T-helper 17 cell (primary cell): Measurements from ENCODE around the gene C19orf33. TPM values are rescaled to one million over a fixed set of nuclear protein-coding genes. Genes with fewer than 3 reads are reported as not detected.

ENCODE experiments used
- ATAC-seq: fragments of 150-1000 bp; cut with Tn5 transposase; 2 replicates; pipeline ENCODE4 v1.10.0; 2021; ENCODE audit warnings: mild to moderate bottlenecking, moderate library complexity
- DNase-seq, 3 donors: peaks; one replicate each; pipeline versions ENCODE4 v3.0.0 to v3.0.0-alpha.2; 2020 to 2021
- H3K9me3 ChIP-seq: one replicate; pipeline ENCODE4 v1.7.0; 2013; ENCODE audit warnings: low read length, mild to moderate bottlenecking; ENCODE audit not compliant: control insufficient read depth, poor library complexity, severe bottlenecking
- H3K27ac Mint-ChIP-seq: one replicate; pipeline ENCODE4 v1.8.0; 2022; ENCODE audit warnings: mild to moderate bottlenecking, moderate library complexity, mixed read lengths
- H3K27me3 Mint-ChIP-seq: one replicate; pipeline ENCODE4 v1.8.0; 2022; ENCODE audit warnings: mixed read lengths
- H3K36me3 Mint-ChIP-seq: one replicate; pipeline ENCODE4 v1.8.0; 2022; ENCODE audit warnings: low read depth, mixed read lengths
- H3K4me1 Mint-ChIP-seq: one replicate; pipeline ENCODE4 v1.8.0; 2022; ENCODE audit warnings: mild to moderate bottlenecking, mixed read lengths
- H3K4me3 Mint-ChIP-seq: one replicate; pipeline ENCODE4 v1.8.0; 2022; ENCODE audit warnings: mild to moderate bottlenecking, moderate library complexity, mixed read lengths
- total RNA-seq, 4 donors: library from RNA in 2 of 4; stranded (reverse) in 2 of 4; gene quantifications; one replicate each; pipeline ENCODE4 v1.2.3 and lab custom pipeline; 2022 to 2026

Gene C19orf33
- total RNA-seq, 2 donors from 2014 or later = 0.94 to 11.8 TPM

DNA sequence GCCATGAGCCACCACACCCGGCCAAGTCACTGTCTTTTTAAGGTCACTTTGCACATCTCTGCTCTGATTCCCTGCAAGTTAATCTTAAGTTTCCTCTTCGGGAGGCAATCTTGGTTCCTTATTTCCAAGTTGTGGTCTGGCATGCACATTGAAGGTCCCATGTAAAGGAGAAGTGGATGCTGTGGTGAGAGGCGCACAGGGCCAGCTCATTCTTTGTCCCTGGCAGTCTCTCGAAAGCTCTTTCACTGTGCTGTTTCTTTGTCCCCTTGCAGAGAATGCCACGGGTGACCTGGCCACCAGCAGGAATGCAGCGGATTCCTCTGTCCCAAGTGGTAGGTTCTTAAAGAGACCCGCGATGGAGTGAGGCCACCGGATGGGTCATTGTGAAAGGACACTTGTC lies 16.4 kb upstream of the C19orf33 start:
- Mint-ChIP-seq H3K4me1 (no peaks in the 10 kb centered on the region), H3K27me3 (no peaks in the 10 kb centered on the region), H3K27ac (no peak overlapping the region), H3K36me3 (peaks cover 4% of the 10 kb centered on the region), H3K4me3 (no peak overlapping the region)
- H3K9me3 ChIP-seq = no peaks in the 10 kb centered on the region
- DNase-seq (no peak), ATAC-seq (no peak)

DNA sequence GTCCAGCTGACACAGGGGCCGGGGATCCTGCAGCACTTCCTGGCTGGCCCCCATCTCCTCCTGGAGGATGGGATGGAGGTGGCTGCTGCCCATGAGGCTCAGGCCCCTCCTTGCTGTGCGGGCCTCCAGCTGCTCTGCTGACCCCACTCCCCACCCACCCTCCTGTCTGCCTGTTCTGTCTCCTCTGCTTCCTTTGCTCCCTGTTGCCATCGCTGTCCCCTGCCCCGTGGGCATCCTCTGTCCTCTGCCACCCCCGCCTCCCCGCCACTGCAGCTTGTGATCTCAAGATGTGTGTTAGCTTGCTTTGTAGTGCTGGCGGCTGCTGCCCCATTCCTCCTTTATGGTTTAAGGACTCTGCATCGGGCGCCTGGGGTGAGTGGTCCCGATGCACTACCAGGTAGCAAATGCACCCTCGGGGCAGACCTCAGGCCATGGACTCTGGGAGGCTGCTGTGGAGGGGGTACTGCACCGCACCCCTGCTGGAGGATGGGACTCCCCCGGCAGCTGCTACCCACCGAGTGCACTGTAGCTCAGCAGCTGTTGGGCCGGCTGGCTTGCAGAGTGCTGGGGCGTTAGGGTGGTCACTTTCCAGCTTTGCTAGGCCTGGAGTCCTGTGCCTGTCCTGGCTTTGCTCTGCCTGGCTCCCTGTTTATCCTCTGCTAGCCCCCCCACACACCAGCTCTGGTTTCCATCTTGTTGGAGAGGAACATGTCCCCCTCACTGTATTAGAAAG lies 15.8 kb upstream of the C19orf33 start:
- H3K36me3 Mint-ChIP-seq = peaks cover 4% of the 10 kb centered on the region
- ATAC-seq (no peak), DNase-seq (no peak)
- no peaks in the 10 kb centered on the region for H3K4me1 Mint-ChIP-seq
- no peak overlapping the region for H3K27ac Mint-ChIP-seq
- H3K4me3 Mint-ChIP-seq = no peak overlapping the region
- no peaks in the 10 kb centered on the region for H3K9me3 ChIP-seq
- no peaks in the 10 kb centered on the region for H3K27me3 Mint-ChIP-seq

DNA sequence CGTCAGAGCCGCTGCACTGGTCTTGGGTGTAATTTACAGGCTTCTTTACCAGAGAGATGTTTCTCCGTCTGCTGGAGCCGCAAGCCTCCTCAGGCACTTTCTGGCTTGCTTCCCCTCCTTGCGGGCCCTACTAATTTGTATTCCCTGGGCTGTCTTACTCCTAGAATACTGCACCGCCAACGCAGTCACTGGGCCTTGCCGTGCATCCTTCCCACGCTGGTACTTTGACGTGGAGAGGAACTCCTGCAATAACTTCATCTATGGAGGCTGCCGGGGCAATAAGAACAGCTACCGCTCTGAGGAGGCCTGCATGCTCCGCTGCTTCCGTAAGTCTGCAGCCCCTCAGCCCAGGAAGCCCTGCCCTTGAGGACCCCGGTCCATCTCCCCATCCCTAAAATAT lies 14.1 kb upstream of the C19orf33 start:
- H3K4me3 Mint-ChIP-seq = no peak overlapping the region
- no peak overlapping the region for H3K27ac Mint-ChIP-seq
- DNase-seq (no peak), ATAC-seq (no peak)
- peaks cover 4% of the 10 kb centered on the region for H3K36me3 Mint-ChIP-seq
- H3K9me3 ChIP-seq = no peaks in the 10 kb centered on the region
- no peaks in the 10 kb centered on the region for H3K27me3 Mint-ChIP-seq
- H3K4me1 Mint-ChIP-seq = no peaks in the 10 kb centered on the region

DNA sequence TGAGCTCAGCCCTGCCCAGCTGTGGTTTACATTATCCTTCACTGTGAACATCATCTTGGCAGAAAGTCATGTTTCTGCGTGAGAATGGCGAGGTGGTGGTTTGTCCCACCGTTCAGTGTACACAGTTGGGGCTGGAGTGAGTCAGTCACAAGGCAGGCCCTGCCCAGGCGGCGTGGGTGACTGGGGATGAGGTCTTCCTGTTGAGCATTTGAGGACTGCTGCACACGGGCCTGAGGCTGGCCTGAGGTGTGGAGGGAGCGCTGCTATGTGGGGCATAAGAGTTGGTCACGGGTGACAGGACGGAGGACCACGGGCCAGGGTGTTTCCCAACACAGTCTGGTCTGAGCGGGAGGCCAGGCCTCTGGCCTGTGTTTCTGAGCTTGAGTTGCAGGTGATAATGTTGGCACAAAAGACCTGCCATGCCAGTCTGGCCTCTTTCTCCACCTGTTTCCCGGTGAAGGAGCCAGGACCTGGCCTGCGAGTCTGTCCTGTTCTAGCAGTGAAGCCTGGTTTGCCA lies 13.4 kb upstream of the C19orf33 start:
- H3K27ac Mint-ChIP-seq = no peak overlapping the region
- ATAC-seq (no peak), DNase-seq (no peak)
- peaks cover 4% of the 10 kb centered on the region for H3K36me3 Mint-ChIP-seq
- H3K27me3 Mint-ChIP-seq = no peaks in the 10 kb centered on the region
- no peaks in the 10 kb centered on the region for H3K9me3 ChIP-seq
- H3K4me3 Mint-ChIP-seq = no peak overlapping the region
- no peaks in the 10 kb centered on the region for H3K4me1 Mint-ChIP-seq

DNA sequence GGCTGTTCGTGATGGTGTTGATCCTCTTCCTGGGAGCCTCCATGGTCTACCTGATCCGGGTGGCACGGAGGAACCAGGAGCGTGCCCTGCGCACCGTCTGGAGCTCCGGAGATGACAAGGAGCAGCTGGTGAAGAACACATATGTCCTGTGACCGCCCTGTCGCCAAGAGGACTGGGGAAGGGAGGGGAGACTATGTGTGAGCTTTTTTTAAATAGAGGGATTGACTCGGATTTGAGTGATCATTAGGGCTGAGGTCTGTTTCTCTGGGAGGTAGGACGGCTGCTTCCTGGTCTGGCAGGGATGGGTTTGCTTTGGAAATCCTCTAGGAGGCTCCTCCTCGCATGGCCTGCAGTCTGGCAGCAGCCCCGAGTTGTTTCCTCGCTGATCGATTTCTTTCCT lies 12.2 kb upstream of the C19orf33 start:
- no peak for ATAC-seq
- no peak for DNase-seq
- H3K27ac Mint-ChIP-seq = no peak overlapping the region
- no peaks in the 10 kb centered on the region for H3K9me3 ChIP-seq
- H3K4me1 Mint-ChIP-seq = no peaks in the 10 kb centered on the region
- no peak overlapping the region for H3K4me3 Mint-ChIP-seq
- H3K27me3 Mint-ChIP-seq = no peaks in the 10 kb centered on the region
- H3K36me3 Mint-ChIP-seq = peaks cover 4% of the 10 kb centered on the region

DNA sequence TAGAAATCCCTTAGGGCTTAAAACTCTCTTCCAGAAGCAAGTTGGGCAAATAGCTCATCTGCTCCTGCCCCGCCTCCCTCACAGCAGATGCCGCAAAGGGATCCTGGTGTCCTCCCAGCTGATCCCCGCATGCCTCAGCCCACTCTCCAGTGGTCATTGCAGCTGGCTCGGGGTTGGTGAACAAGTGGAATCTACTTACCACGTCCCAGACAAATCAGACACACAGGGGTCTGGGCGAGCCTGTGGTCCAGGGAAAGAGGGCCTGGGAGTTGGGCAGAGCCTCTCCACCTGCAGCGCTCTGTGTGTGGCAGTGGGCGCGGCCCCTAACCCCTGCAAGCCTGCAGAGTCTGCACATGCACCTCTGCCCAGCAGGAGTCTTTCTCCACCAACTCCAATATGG lies 10.8 kb upstream of the C19orf33 start:
- DNase-seq (no peak), ATAC-seq (no peak)
- no peak overlapping the region for H3K4me3 Mint-ChIP-seq
- H3K9me3 ChIP-seq = no peaks in the 10 kb centered on the region
- H3K27me3 Mint-ChIP-seq = no peaks in the 10 kb centered on the region
- peaks cover 4% of the 10 kb centered on the region for H3K36me3 Mint-ChIP-seq
- no peaks in the 10 kb centered on the region for H3K4me1 Mint-ChIP-seq
- H3K27ac Mint-ChIP-seq = no peak overlapping the region

DNA sequence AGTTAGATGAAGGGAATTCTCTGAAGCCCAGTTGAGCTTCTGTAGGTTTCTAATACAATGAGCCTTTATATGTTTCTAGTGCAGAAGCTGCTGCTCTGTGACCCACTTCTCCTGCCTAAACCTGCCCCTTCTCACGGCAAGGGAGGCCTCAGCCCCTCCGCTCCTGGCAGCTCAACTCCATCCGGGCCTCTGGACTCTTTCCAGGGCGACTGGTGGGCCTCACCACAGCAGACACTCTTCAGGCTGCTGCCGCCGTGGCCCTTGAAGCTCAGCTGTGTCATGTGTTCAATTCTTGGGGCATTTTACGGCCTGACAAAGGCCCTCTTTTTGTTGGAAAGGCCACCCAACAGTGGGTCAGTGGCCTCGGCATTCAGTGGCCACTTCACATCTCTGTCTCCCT lies 10.0 kb upstream of the C19orf33 start:
- H3K36me3 Mint-ChIP-seq = peaks cover 4% of the 10 kb centered on the region
- no peaks in the 10 kb centered on the region for H3K9me3 ChIP-seq
- H3K4me1 Mint-ChIP-seq = no peaks in the 10 kb centered on the region
- H3K4me3 Mint-ChIP-seq = no peak overlapping the region
- DNase-seq = no peak
- H3K27ac Mint-ChIP-seq = no peak overlapping the region
- no peaks in the 10 kb centered on the region for H3K27me3 Mint-ChIP-seq
- ATAC-seq = no peak

DNA sequence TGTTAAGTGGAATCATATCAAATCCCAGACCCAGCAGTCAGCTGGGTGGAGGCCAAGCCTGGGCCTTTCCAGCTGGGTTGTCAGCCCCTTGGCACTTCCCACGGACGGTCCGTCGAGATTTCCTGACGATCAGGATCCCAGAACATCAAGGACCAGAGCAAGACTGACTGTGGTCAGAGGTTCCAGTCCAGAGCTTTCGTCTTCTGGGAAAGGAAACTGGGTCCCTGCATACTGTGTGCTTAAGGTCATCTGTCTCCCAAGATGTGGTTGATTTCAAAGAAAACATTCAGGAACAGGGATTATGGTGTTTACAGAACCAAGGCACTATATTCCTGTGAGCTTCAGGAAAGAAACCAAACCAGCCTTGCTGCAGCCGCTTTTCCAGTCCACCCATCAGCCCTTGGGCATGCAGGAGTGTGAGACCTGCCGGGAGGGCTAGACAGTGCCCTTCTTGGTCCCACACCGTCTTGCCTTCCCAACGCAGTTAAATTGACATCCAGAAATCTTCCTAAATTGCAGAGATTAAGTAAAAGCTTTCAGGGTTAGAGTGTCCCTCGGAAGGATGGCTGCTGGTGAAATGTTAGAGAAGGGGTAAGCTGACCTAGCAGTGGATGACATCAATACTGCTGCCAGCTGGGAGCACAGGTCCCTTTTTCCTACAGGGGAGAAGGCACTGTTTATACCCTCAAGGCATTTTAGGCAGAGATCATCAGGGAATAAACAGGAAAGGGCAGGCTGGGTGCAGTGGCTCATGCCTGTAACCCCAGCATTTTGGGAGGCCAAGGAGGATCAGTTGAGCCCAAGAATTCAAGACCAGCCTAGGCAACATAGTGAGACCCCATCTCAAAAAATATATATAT lies 5.0 kb upstream of the C19orf33 start:
- Mint-ChIP-seq H3K36me3 (no peaks in the 10 kb centered on the region), H3K27ac (peak overlapping the region; percentile 60), H3K4me1 (no peaks in the 10 kb centered on the region), H3K4me3 (no peak overlapping the region), H3K27me3 (no peaks in the 10 kb centered on the region)
- DNase-seq (no peak), ATAC-seq (no peak)
- H3K9me3 ChIP-seq = no peaks in the 10 kb centered on the region

DNA sequence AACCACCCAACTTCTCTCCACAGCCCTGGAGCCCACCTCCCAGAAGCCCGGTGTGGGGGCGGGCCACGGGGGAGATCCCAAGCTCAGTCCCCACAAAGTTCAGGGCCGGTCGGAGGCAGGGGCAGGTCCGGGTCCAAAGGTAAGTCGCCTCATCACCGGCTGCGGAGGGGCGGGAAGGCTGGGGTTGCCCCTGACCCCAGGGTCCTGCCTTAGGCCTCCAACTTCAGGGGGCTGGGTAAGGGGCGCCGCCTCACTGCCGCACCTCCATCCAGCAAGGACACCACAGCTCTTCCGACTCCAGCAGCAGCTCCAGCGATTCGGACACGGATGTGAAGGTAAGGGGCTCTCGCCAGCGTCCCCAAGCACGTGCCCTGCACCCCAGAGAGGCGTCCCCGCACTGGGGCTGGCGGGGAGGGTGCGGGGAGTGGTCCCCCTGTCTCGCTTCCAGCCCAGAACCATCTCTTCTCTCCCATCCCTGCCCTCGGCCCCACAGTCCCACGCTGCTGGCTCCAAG lies 358 bp downstream of the C19orf33 start:
- no peak for DNase-seq
- Mint-ChIP-seq H3K36me3 (peaks cover 3% of the 10 kb centered on the region), H3K27me3 (no peaks in the 10 kb centered on the region), H3K4me1 (peaks cover 2% of the 10 kb centered on the region), H3K27ac (no peak overlapping the region), H3K4me3 (no peak overlapping the region)
- H3K9me3 ChIP-seq = no peaks in the 10 kb centered on the region
- no peak for ATAC-seq

DNA sequence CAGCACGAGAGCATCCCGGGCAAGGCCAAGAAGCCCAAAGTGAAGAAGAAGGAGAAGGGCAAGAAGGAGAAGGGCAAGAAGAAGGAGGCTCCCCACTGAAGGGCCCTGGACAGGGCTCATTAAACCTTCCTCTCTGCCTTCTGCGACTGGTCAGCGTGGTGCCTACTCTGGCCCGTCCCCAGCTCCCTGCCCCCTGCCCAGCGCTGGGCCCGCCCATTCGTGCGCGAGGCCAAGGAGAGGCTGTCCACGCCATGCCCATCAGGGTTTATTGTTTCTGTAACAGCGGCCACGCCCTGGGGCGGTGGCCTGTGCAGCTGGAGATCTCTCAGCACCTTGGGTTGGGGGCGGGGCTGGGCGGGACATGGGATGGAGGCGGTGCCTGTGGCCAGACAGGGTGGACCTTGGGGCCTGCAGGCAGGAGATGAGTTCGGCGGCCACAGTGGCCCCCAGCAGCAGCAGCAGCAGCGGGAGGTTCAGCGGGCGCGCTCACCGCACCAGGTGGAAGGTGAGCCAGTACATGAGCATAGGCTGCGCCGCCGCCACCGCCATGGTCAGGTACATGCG lies 897 bp downstream of the C19orf33 start:
- H3K4me3 Mint-ChIP-seq = no peak overlapping the region
- DNase-seq = no peak
- ATAC-seq = no peak
- no peaks in the 10 kb centered on the region for H3K9me3 ChIP-seq
- H3K36me3 Mint-ChIP-seq = peaks cover 3% of the 10 kb centered on the region
- H3K4me1 Mint-ChIP-seq = peaks cover 2% of the 10 kb centered on the region
- no peaks in the 10 kb centered on the region for H3K27me3 Mint-ChIP-seq
- no peak overlapping the region for H3K27ac Mint-ChIP-seq

DNA sequence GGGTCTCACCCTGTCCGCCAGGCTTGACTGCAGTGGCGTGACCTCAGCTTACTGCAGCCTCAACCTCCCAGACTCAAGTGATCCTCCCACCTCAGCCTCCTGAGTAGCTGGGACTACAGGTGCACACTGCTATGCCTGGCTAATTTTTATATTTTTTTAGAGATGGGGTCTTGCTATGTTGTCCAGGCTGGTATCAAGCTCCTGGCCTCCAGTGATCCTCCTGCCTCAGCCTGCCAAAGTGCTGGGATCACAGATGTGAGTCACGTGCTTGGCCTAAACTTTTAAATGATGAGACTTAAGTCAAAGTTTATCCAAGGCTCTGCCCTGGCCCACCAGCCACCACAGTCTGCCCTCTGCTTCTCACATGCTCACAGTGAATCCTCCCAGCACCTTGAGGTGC lies 2.2 kb downstream of the C19orf33 start:
- DNase-seq (no peak), ATAC-seq (no peak)
- H3K9me3 ChIP-seq = no peaks in the 10 kb centered on the region
- H3K27me3 Mint-ChIP-seq = no peaks in the 10 kb centered on the region
- peaks cover 5% of the 10 kb centered on the region for H3K4me1 Mint-ChIP-seq
- no peak overlapping the region for H3K4me3 Mint-ChIP-seq
- peaks cover 5% of the 10 kb centered on the region for H3K36me3 Mint-ChIP-seq
- H3K27ac Mint-ChIP-seq = no peak overlapping the region

DNA sequence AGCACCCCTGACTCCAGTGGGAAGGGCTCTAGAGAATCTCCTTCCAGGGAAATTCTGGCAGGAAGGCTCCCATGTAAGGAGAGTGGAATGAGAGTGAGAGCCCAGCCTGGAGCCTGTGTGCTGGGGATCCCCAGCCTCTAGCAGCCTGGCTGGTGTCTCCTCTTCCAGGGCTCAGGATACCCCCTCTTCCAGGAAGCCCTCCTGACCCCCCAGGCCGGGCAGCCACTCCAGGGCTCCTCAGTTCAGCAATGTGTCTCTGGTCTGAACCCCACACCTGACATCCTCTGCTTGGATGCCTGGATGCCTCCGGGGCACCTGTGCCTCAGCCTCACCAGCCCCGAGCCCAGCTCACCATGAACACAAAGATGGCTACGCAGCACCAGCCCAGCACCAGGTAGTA lies 3.0 kb downstream of the C19orf33 start:
- Mint-ChIP-seq H3K27me3 (no peaks in the 10 kb centered on the region), H3K36me3 (peaks cover 5% of the 10 kb centered on the region), H3K27ac (no peak overlapping the region), H3K4me1 (peaks cover 5% of the 10 kb centered on the region), H3K4me3 (no peak overlapping the region)
- no peaks in the 10 kb centered on the region for H3K9me3 ChIP-seq
- ATAC-seq = no peak
- DNase-seq = no peak

DNA sequence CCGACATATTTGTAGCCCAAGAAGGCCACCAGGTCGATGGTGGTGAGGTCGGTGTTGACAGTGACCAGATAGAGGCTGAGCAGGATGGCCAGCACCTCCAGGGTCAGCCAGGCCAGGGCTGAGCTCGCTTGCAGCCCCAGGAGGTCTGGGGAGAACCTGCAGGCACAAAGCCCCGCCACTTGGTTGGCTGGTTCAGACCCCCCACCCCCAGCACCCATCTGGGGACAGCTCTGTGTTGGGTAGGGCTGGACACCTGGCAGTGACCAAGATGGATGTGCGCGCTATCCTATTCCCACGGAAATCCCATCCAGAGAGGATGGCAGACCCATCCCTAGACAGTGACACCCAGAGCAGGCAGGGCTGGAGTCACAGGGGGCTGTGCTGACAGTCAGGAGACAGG lies 3.5 kb downstream of the C19orf33 start:
- Mint-ChIP-seq H3K27ac (no peak overlapping the region), H3K4me1 (peaks cover 5% of the 10 kb centered on the region), H3K4me3 (no peak overlapping the region), H3K27me3 (no peaks in the 10 kb centered on the region), H3K36me3 (peaks cover 5% of the 10 kb centered on the region)
- H3K9me3 ChIP-seq = no peaks in the 10 kb centered on the region
- DNase-seq = no peak
- ATAC-seq = no peak
